ENCODE results near the gene GRK1. TPM values are rescaled to one million over a fixed set of nuclear protein-coding genes. Genes with fewer than 3 reads are reported as not detected.

GRK1 gene
- total and polyA plus RNA-seq, 2 of the 13 experiments (the other 11 are each of a cell fraction or from before 2014, with no cell fraction given): 0.07 to 0.12 TPM

- TF ChIP-seq LRRFIP1 (CRISPR knock-in tag; conservative IDR thresholded peaks at IDR 0.05): no peak
- TF ChIP-seq PAX8 (CRISPR knock-in tag; IDR thresholded peaks at IDR 0.05; ENCODE audit: borderline replicate concordance): no peak
- no peak for TF ChIP-seq ZMAT5 (CRISPR knock-in tag; IDR thresholded peaks at IDR 0.05; ENCODE audit: borderline replicate concordance, low read depth)
- no peak for TF ChIP-seq SP4 (CRISPR knock-in tag; IDR thresholded peaks at IDR 0.05)
- no peak for TF ChIP-seq PHF21A (CRISPR knock-in tag; IDR thresholded peaks at IDR 0.05)
- no peak for TF ChIP-seq SP2 (CRISPR knock-in tag; IDR thresholded peaks at IDR 0.05)
- no peak for TF ChIP-seq MED13 (CRISPR knock-in tag; IDR thresholded peaks at IDR 0.05)
- no peak for TF ChIP-seq NFYC (CRISPR knock-in tag; IDR thresholded peaks at IDR 0.05)
- TF ChIP-seq BRCA1 (CRISPR knock-in tag; IDR thresholded peaks at IDR 0.05): no peak
- TF ChIP-seq CEBPG (CRISPR knock-in tag; IDR thresholded peaks at IDR 0.05): peak; percentile 66
- no peak for TF ChIP-seq ZBTB40 (IDR thresholded peaks at IDR 0.05)
- no peak for TF ChIP-seq ZBTB40 (CRISPR knock-in tag; IDR thresholded peaks at IDR 0.05)
- no peak for TF ChIP-seq SYNCRIP (IDR thresholded peaks at IDR 0.05; ENCODE audit: insufficient read depth, low read depth, low read length)
- TF ChIP-seq ZNF781 (CRISPR knock-in tag; IDR thresholded peaks at IDR 0.05; ENCODE audit: borderline replicate concordance, not compliant biosample characterization): no peak
- TF ChIP-seq PAF1 (CRISPR knock-in tag; IDR thresholded peaks at IDR 0.05): no peak
- no peak for TF ChIP-seq SAFB2 (CRISPR knock-in tag; IDR thresholded peaks at IDR 0.05; ENCODE audit: borderline replicate concordance, low read depth)
- TF ChIP-seq KAT2B (IDR thresholded peaks at IDR 0.05; ENCODE audit: borderline replicate concordance, low read depth, low read length): no peak
- no peak for TF ChIP-seq ZNF580 (CRISPR knock-in tag; IDR thresholded peaks at IDR 0.05; ENCODE audit: borderline replicate concordance, low read depth)
- no peak for TF ChIP-seq MXI1 (IDR thresholded peaks at IDR 0.05; ENCODE audit: borderline replicate concordance, low read depth, low read length)
Observed at GRCh38 chr13:113736258-113736731, 69.3 kb downstream of the GRK1 start (continued).

Data from HepG2 (cell line).